Adrenal gland (tissue), 12 donors: ENCODE data around the gene TEKT5. TPM values are rescaled to one million over a fixed set of nuclear protein-coding genes. Genes with fewer than 3 reads are reported as not detected.
A peak's percentile ranks its signal among the peaks of the same experiment; 100 is the strongest.

Experiments used
- DNase-seq, 7 donors: peaks; one replicate each; pipeline ENCODE4 v3.0.0-alpha.2; 2019 to 2020
- H3K27ac ChIP-seq, 5 donors: fragments of 200-600 bp; sonication (generic) in 4 of 5; 1 replicate in 3 of 5; 2 replicates in 2 of 5; pipeline versions ENCODE4 v1.5.1 to v1.8.0; 2016 to 2020; ENCODE audit warnings: mild to moderate bottlenecking in 1 of 5
- H3K27me3 ChIP-seq: fragments of 200-600 bp; 2 replicates; pipeline ENCODE4 v1.8.0; 2021
- H3K36me3 ChIP-seq, 2 donors: fragments of 200-600 bp; replicated peaks in 1 of 2; 1 replicate in 1 of 2; 2 replicates in 1 of 2; pipeline versions ENCODE4 v1.5.1 to v1.8.0; 2018 to 2022
- H3K4me1 ChIP-seq, 2 donors: fragments of 200-600 bp; replicated peaks in 1 of 2; 1 replicate in 1 of 2; 2 replicates in 1 of 2; pipeline versions ENCODE4 v1.5.1 to v1.8.0; 2018 to 2021
- H3K4me3 ChIP-seq, 4 donors: fragments of 200-600 bp; sonication (generic) in 3 of 4; one replicate each; pipeline ENCODE4 v1.5.1; 2016 to 2018
- H3K9me3 ChIP-seq, 3 donors: fragments of 200-600 bp; sonication (generic) in 1 of 3; replicated peaks in 1 of 3; 1 replicate in 2 of 3; 2 replicates in 1 of 3; pipeline versions ENCODE4 v1.5.1 to v1.8.0; 2016 to 2021
- CTCF ChIP-seq, 6 experiments: fragments of 450-650 bp in 4 of 6; fragments of 200-600 bp in 2 of 6; sonication (generic) in 1 of 6; IDR thresholded peaks; 1 replicate in 5 of 6; 2 replicates in 1 of 6; pipeline versions ENCODE4 v1.5.1 to v1.8.0; 2016 to 2021; ENCODE audit warnings: antibody characterized with exemption in 6 of 6, mild to moderate bottlenecking in 2 of 6, moderate library complexity in 1 of 6
- POLR2A ChIP-seq, 2 donors: fragments of 450-650 bp; IDR thresholded peaks; one replicate each; pipeline ENCODE4 v1.6.1; 2017; ENCODE audit warnings: antibody characterized with exemption in 2 of 2, mild to moderate bottlenecking in 2 of 2, moderate library complexity in 1 of 2
- WGBS, 4 donors: extraction: QIAGEN DNeasy Blood & Tissue Kit in 2 of 4; methylation state at CpG; one replicate each; pipeline versions ENCODE4 v1.1.5 to v1.1.7; 2013 to 2017; 5-methylcytosine and 5-hydroxymethylcytosine counted together
- intact Hi-C, 2 donors: fragments of 100-400 bp; cut with DNase I; formaldehyde crosslinking; loops; one replicate each; pipeline versions ENCODE4 v1.14.1 to v1.15.0; 2022 to 2023
- polyA plus RNA-seq, 3 donors: library from polyadenylated mRNA; stranded (reverse); fragments of 200-250 nt in 2 of 3; fragments of 350-450 nt in 1 of 3; fragmentation: Illumina TruSeq in 1 of 3; extraction: RNeasy Lipid Tissue Mini Kit (QIAGEN cat#74804) in 1 of 3; gene quantifications; one replicate each; pipeline ENCODE4 v1.2.3, GENCODE V29; 2013 to 2014
- total RNA-seq, 9 donors: library from RNA; depleted of rRNA in 4 of 9; stranded (reverse); fragments of >200 nt in 4 of 9; fragments of 120-200 nt in 1 of 9; fragmentation: NEBNext Ultra II Directional in 1 of 9; extraction: Animal tissue kit (Norgen Biotek cat#: 25700) in 1 of 9; gene quantifications; one replicate each; pipeline versions ENCODE4 v1.1.0 to v1.2.4, GENCODE V29; 2013 to 2023
- donor health status: healthy with polysubstance abuse.
- donor health status: Bipolar disorder and iron deficiency.
- donor health status: DM: yes; HTN: yes; CAD: no.
- donor health status: DM: no; HTN: no; CAD: no.
- donor health status: DM: no; HTN: no; CAD: no.
- donor health status: DM: yes; HTN: yes; CAD: no.

Gene TEKT5
- total and polyA plus RNA-seq, 12 donors = 0.34 to 0.88 (median 0.43) TPM; not detected in 8

DNA sequence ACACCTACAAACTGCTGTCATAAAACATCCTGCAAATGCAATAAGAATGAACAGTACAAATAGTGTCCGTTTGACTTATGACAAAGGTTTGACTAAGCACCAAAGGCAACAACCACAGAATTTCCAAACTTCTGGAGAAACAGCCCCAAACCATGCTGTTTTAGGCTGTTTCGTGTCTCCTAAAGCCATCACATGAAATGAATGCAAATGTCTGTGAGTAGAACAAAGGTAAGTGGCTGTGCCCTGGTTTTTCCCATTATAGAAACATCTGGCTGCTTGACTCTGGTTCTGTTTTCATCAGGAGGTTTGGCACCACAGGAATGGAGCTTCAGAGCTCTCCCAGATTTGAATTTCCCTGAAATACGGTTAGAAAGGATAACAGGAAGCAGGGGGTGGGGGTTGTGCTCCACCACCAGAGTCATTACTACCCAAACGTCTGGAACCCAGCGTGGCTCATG lies 109.7 kb downstream of the TEKT5 start:
- no peaks in the 10 kb centered on the region for H3K36me3 ChIP-seq
- DNase-seq = no peak
- no peaks in the 10 kb centered on the region for H3K9me3 ChIP-seq
- no peak overlapping the region for H3K27ac ChIP-seq
- peaks cover 5 to 8% of the 10 kb centered on the region in 2 donors for H3K4me1 ChIP-seq
- no peaks in the 10 kb centered on the region for H3K27me3 ChIP-seq
- intact Hi-C loops = no loop called here
- TF ChIP-seq CTCF (IDR thresholded peaks at IDR 0.05) (no peak), POLR2A (IDR thresholded peaks at IDR 0.05) (no peak)
- no peak overlapping the region for H3K4me3 ChIP-seq
- 54 to 66% (median 58%) methylated on average over 5 of the region's 5 CpGs for WGBS, 4 donors

DNA sequence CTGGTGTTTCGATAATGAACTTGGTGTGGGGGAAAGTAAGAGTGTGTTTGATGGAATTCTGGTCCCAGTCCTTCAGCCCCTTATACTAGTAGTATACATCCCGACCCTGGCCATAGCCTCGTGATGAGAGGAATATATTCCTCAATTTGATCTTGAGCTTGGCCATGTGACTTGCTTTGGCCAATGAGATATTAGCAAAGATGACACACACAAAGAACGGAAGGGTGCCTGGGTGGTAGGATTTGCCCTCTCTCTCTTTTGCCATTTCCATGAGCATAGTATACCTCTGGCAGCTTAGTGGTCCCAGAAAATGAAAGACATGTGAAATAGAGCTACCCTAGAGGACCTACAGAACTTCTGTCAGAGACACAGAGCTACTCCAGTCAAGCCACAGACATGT lies 111.5 kb downstream of the TEKT5 start:
- intact Hi-C loops = no loop called here
- no peak overlapping the region for H3K4me3 ChIP-seq

GRCh38 chr16:10581507-10581906 lies 113.2 kb downstream of the TEKT5 start:
- H3K4me1 ChIP-seq = peaks cover 5 to 28% of the 10 kb centered on the region in 2 donors
- DNase-seq = no peak
- H3K4me3 ChIP-seq = no peak overlapping the region
- H3K9me3 ChIP-seq = no peaks in the 10 kb centered on the region
- no peaks in the 10 kb centered on the region for H3K27me3 ChIP-seq
- no peaks in the 10 kb centered on the region for H3K36me3 ChIP-seq
- WGBS, 4 donors = 57 to 74% (median 66%) methylated on average over 2 of the region's 2 CpGs
- H3K27ac ChIP-seq = no peak overlapping the region
- TF ChIP-seq POLR2A (IDR thresholded peaks at IDR 0.05) (no peak), CTCF (IDR thresholded peaks at IDR 0.05) (no peak)
- intact Hi-C loops = no loop called here

More for the DNA sequence above, 111.5 kb downstream of the TEKT5 start:
- Histone ChIP-seq H3K27ac (no peak overlapping the region), H3K4me1 (peaks cover 5 to 16% of the 10 kb centered on the region in 2 donors), H3K27me3 (no peaks in the 10 kb centered on the region), H3K36me3 (no peaks in the 10 kb centered on the region), H3K9me3 (no peaks in the 10 kb centered on the region)
- no peak for DNase-seq
- 75 to 92% (median 84%) methylated on average over 4 of the region's 4 CpGs for WGBS, 4 donors
- TF ChIP-seq CTCF (IDR thresholded peaks at IDR 0.05) (no peak), POLR2A (IDR thresholded peaks at IDR 0.05) (no peak)

GRCh38 chr16:10580883-10581247 lies 113.9 kb downstream of the TEKT5 start:
- H3K27me3 ChIP-seq = no peaks in the 10 kb centered on the region
- no peak for DNase-seq
- H3K9me3 ChIP-seq = no peaks in the 10 kb centered on the region
- 15 to 26% (median 18%) methylated on average over 7 of the region's 7 CpGs for WGBS, 4 donors
- no peaks in the 10 kb centered on the region for H3K36me3 ChIP-seq
- peak overlapping the region in 2 of 4 donors; percentile 19 to 77 for H3K4me3 ChIP-seq
- peak overlapping the region in 3 of 5 donors; percentile 40 to 87 (median 78) for H3K27ac ChIP-seq
- TF ChIP-seq POLR2A (IDR thresholded peaks at IDR 0.05) (no peak), CTCF (IDR thresholded peaks at IDR 0.05) (no peak)
- peaks cover 5 to 28% of the 10 kb centered on the region in 2 donors for H3K4me1 ChIP-seq
- intact Hi-C loops = no loop called here
